Measurements from ENCODE around the gene F10. TPM values are rescaled to one million over a fixed set of nuclear protein-coding genes. Genes with fewer than 3 reads are reported as not detected.

F10 gene
- polyA plus RNA-seq, 1 experiment = 39.0 TPM

GRCh38 chr13:113155201-113155600, 32.6 kb downstream of the F10 start:
- Histone ChIP-seq H3K27me3 (ENCODE audit: control insufficient read depth, insufficient read depth, low read length) (no peaks in the 10 kb centered on the region), H3K36me3 (ENCODE audit: control insufficient read depth, insufficient read depth, low read length) (no peaks in the 10 kb centered on the region), H3K4me3 (ENCODE audit: low read depth, low read length) (no peak overlapping the region)
- ChIA-PET POLR2A (no interaction called here), CTCF (interaction anchor here (1.3 kb wide), 1 partner anchor 9 kb away, joined by 3 read pairs; no protein-coding TSS in a partner anchor)
- TF ChIP-seq, protein P1, sequence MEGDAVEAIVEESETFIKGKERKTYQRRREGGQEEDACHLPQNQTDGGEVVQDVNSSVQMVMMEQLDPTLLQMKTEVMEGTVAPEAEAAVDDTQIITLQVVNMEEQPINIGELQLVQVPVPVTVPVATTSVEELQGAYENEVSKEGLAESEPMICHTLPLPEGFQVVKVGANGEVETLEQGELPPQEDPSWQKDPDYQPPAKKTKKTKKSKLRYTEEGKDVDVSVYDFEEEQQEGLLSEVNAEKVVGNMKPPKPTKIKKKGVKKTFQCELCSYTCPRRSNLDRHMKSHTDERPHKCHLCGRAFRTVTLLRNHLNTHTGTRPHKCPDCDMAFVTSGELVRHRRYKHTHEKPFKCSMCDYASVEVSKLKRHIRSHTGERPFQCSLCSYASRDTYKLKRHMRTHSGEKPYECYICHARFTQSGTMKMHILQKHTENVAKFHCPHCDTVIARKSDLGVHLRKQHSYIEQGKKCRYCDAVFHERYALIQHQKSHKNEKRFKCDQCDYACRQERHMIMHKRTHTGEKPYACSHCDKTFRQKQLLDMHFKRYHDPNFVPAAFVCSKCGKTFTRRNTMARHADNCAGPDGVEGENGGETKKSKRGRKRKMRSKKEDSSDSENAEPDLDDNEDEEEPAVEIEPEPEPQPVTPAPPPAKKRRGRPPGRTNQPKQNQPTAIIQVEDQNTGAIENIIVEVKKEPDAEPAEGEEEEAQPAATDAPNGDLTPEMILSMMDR (IDR thresholded peaks at IDR 0.05; ENCODE audit: insufficient read depth, low read depth, low read length) = no peak
- no peak for DNase-seq (ENCODE audit: low read depth)

DNA sequence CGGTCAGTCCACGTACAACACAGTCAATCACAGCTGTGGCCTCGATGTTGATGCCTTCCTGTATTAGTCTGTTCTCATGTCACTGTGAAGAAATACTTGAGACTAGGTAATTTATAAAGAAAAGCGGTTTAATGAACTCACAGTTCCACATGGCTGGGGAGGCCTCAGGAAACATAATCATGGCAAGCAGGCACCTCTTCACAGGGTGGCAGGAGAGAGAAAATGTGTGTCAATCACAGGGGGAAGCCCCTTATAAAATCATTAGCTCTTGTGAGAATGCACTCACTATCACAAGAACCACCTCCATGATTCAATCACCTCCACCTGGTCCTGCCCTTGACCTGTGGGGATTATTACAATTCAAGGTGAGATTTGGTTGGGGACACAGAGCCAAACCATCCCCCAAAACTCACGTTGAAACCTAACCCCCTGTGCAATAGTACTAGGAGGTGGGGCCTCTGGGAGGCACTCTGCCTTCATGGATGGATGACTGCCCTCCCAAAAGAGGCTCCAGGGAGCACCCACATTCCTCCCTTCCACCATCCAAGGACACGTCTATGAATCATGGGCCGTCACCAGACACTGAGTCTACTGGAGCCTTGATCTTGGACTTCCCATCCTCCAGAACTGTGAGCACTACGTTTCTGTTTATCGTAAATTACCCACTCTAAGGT, 33.5 kb downstream of the F10 start:
- TF ChIP-seq, protein P1 (IDR thresholded peaks at IDR 0.05; ENCODE audit: insufficient read depth, low read depth, low read length) = no peak
- Histone ChIP-seq H3K27me3 (ENCODE audit: control insufficient read depth, insufficient read depth, low read length) (no peaks in the 10 kb centered on the region), H3K36me3 (ENCODE audit: control insufficient read depth, insufficient read depth, low read length) (no peaks in the 10 kb centered on the region), H3K4me3 (ENCODE audit: low read depth, low read length) (no peak overlapping the region)
- no peak for DNase-seq (ENCODE audit: low read depth)
- ChIA-PET CTCF (interaction anchor here (1.0 kb wide), 2 partner anchors 10 to 33 kb away, joined by 4 to 5 read pairs; no protein-coding TSS in a partner anchor), POLR2A (no interaction called here)

- DNase-seq (ENCODE audit: low read depth) = no peak
- no peaks in the 10 kb centered on the region for H3K36me3 ChIP-seq (ENCODE audit: control insufficient read depth, insufficient read depth, low read length)
- POLR2A ChIA-PET = no interaction called here
- H3K4me3 ChIP-seq (ENCODE audit: low read depth, low read length) = no peak overlapping the region
- CTCF ChIA-PET = interaction anchor here (1.0 kb wide), 2 partner anchors 9 to 34 kb away, joined by 4 to 5 read pairs; no protein-coding TSS in a partner anchor
- H3K27me3 ChIP-seq (ENCODE audit: control insufficient read depth, insufficient read depth, low read length) = no peaks in the 10 kb centered on the region
- TF ChIP-seq, protein P1 (IDR thresholded peaks at IDR 0.05; ENCODE audit: insufficient read depth, low read depth, low read length) = no peak
These were observed 34.8 kb downstream of the F10 start for GRCh38 chr13:113157206-113157928.

DNA sequence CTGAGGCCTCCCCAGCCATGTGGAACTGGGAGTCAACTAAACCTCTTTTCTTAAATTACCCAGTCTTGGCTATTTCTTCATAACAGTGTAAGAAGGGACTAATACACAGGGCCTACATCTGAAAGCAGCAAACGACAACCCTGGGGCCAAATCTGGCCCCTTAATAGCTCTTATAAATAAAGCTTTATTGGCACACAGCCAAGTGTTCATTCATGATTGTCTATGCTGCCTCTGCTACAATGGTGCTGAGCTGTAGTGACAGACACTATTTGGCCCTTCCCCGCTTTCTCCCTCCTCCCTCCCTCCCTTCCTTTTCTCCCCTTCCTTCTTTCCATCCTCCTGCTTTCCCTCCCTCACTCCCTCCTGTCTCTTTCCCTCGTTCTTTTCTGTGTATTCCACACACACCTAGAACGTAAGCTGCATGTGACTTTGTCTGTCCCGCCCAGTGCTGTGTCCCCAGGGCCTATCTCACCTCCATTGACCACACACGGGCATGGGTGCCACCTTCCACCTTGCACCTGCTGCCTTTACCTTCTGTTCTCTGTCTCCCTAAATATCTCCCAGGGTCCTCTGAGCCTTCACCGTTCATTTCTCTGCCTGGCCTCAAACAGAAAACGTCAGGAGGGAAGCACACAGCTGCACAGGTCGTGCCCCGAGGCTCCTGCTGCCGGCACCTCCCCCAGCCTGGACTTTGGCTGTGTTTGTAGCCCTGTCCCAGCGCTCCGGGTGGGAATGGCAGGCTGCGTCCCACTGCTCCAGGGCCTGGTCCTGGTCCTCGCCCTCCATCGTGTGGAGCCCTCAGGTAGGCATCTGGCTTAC, 35.5 kb downstream of the F10 start, which contains the start of gene PROZ:
TSS of gene PROZ (plus strand) at position 720 of the 819 bp plus-strand sequence. CDS start at position 733, 13 bp downstream.
- TF ChIP-seq, protein P1 (IDR thresholded peaks at IDR 0.05; ENCODE audit: insufficient read depth, low read depth, low read length) = no peak

More for the DNA sequence above, 35.5 kb downstream of the F10 start, which contains the start of gene PROZ:
- Histone ChIP-seq H3K36me3 (ENCODE audit: control insufficient read depth, insufficient read depth, low read length) (no peaks in the 10 kb centered on the region), H3K27me3 (ENCODE audit: control insufficient read depth, insufficient read depth, low read length) (no peaks in the 10 kb centered on the region), H3K4me3 (ENCODE audit: low read depth, low read length) (no peak within 1 kb of the TSS)
- ChIA-PET CTCF (no interaction called here), POLR2A (no interaction called here)
- DNase-seq (ENCODE audit: low read depth) = no peak

All from BJ (cell line).